ENCODE data around the gene NFIA. TPM values are rescaled to one million over a fixed set of nuclear protein-coding genes. Genes with fewer than 3 reads are reported as not detected.

The NFIA gene
- total and polyA plus RNA-seq, 2 of the 13 experiments (the other 11 are each of a cell fraction or from before 2014, with no cell fraction given): 14.7 to 28.5 TPM

DNA sequence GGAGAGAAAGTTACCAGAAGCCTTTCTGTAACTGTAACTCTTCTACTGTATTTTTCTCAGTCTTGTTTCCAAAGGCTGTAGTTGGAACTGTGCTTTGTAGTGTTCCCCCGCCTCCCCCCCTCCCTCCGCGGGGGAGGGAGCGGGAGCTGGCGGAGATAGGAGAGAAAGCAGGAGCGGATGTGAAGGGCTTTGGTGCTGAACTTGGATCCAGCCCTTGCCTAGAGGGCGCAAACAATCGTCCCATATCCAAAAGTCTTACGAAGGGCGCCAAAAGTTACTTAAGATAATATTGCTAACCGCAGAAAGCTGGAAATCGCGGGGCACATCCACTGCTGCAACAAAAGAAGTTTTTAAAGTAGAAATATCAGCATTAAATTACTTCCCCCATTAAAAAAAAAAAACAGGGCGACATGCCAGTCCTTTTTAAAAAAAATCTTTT lies 2.4 kb upstream of the NFIA start (continued):
- TF ChIP-seq BCLAF1 (IDR thresholded peaks at IDR 0.05) (no peak), UBTF (CRISPR knock-in tag; IDR thresholded peaks at IDR 0.05) (peak; percentile 58; the same call in 1 of the 2 replicates), ZNF558 (CRISPR knock-in tag; IDR thresholded peaks at IDR 0.05; ENCODE audit: borderline replicate concordance) (no peak), RELA (CRISPR knock-in tag; IDR thresholded peaks at IDR 0.05) (no peak), DR1 (CRISPR knock-in tag; IDR thresholded peaks at IDR 0.05) (no peak), SNAI1 (CRISPR knock-in tag; IDR thresholded peaks at IDR 0.05; ENCODE audit: borderline replicate concordance) (no peak), ZNF616 (CRISPR knock-in tag; IDR thresholded peaks at IDR 0.05; ENCODE audit: low read depth) (no peak), POGZ (CRISPR knock-in tag; IDR thresholded peaks at IDR 0.05) (0 out of 2 replicates have a peak, but pooled peaks have one; percentile 46), SRSF9 (IDR thresholded peaks at IDR 0.05; ENCODE audit: borderline replicate concordance, insufficient read depth, low read depth, low read length, poor library complexity, severe bottlenecking) (no peak), NCOA1 (CRISPR knock-in tag; IDR thresholded peaks at IDR 0.05) (no peak), PRDM15 (CRISPR knock-in tag; IDR thresholded peaks at IDR 0.05) (peak; percentile 75; the same call in 1 of the 2 replicates), KDM4B (CRISPR knock-in tag; IDR thresholded peaks at IDR 0.05) (no peak), YY1 (IDR thresholded peaks at IDR 0.05; ENCODE audit: insufficient read depth, insufficient replicate concordance, low read depth, low read length) (no peak)
- TF ChIP-seq, protein P1, sequence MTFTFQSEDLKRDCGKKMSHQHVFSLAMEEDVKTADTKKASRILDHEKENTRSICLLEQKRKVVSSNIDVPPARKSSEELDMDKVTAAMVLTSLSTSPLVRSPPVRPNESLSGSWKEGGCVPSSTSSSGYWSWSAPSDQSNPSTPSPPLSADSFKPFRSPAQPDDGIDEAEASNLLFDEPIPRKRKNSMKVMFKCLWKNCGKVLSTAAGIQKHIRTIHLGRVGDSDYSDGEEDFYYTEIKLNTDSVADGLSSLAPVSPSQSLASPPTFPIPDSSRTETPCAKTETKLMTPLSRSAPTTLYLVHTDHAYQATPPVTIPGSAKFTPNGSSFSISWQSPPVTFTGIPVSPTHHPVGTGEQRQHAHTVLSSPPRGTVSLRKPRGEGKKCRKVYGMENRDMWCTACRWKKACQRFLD (CRISPR knock-in tag; IDR thresholded peaks at IDR 0.05; ENCODE audit: borderline replicate concordance): no peak
- TF ChIP-seq, protein P2, sequence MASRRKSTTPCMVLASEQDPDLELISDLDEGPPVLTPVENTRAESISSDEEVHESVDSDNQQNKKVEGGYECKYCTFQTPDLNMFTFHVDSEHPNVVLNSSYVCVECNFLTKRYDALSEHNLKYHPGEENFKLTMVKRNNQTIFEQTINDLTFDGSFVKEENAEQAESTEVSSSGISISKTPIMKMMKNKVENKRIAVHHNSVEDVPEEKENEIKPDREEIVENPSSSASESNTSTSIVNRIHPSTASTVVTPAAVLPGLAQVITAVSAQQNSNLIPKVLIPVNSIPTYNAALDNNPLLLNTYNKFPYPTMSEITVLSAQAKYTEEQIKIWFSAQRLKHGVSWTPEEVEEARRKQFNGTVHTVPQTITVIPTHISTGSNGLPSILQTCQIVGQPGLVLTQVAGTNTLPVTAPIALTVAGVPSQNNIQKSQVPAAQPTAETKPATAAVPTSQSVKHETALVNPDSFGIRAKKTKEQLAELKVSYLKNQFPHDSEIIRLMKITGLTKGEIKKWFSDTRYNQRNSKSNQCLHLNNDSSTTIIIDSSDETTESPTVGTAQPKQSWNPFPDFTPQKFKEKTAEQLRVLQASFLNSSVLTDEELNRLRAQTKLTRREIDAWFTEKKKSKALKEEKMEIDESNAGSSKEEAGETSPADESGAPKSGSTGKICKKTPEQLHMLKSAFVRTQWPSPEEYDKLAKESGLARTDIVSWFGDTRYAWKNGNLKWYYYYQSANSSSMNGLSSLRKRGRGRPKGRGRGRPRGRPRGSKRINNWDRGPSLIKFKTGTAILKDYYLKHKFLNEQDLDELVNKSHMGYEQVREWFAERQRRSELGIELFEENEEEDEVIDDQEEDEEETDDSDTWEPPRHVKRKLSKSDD (CRISPR knock-in tag; IDR thresholded peaks at IDR 0.05; ENCODE audit: low read depth): no peak
